IgD-negative memory B cell (primary cell): ENCODE measurements around the gene GPR31. TPM values are rescaled to one million over a fixed set of nuclear protein-coding genes. Genes with fewer than 3 reads are reported as not detected.
"Not testable (repeated sequence)": the region's sequence is repeated elsewhere in the genome, so short reads cannot be mapped to it uniquely, and the experiment has no call there.

Source experiments
- H3K27ac Mint-ChIP-seq, 3 donors: one replicate each; pipeline ENCODE4 v1.8.0; 2020 to 2022; ENCODE audit warnings: mild to moderate bottlenecking in 3 of 3, mixed read lengths in 3 of 3, moderate library complexity in 1 of 3
- H3K27me3 Mint-ChIP-seq: one replicate; pipeline ENCODE4 v1.8.0; 2021; ENCODE audit warnings: mixed read lengths
- H3K36me3 Mint-ChIP-seq: one replicate; pipeline ENCODE4 v1.8.0; 2020; ENCODE audit warnings: mild to moderate bottlenecking, mixed read lengths
- H3K4me1 Mint-ChIP-seq, 3 donors: one replicate each; pipeline ENCODE4 v1.8.0; 2020 to 2022; ENCODE audit warnings: mixed read lengths in 3 of 3, mild to moderate bottlenecking in 1 of 3
- H3K4me3 Mint-ChIP-seq, 4 donors: one replicate each; pipeline ENCODE4 v1.8.0; 2020 to 2022; ENCODE audit warnings: mild to moderate bottlenecking in 4 of 4, mixed read lengths in 4 of 4, moderate library complexity in 3 of 4
- H3K9me3 Mint-ChIP-seq, 3 donors: one replicate each; pipeline ENCODE4 v1.8.0; 2020 to 2021; ENCODE audit warnings: mixed read lengths in 3 of 3, mild to moderate bottlenecking in 1 of 3
- polyA plus RNA-seq: library from polyadenylated mRNA; unstranded; fragments of 300-500 nt; fragmentation: Illumina TruSeq; gene quantifications from one replicate; pipeline ENCODE4 v1.2.3, GENCODE V29; 2021

Gene GPR31
- polyA plus RNA-seq, 1 donor from 2014 or later = not detected

GRCh38 chr6:167178896-167179655, 21.3 kb upstream of the GPR31 start:
- not testable (repeated sequence) for H3K27ac Mint-ChIP-seq, H3K9me3 Mint-ChIP-seq, H3K36me3 Mint-ChIP-seq, H3K4me1 Mint-ChIP-seq, H3K4me3 Mint-ChIP-seq, H3K27me3 Mint-ChIP-seq

DNA sequence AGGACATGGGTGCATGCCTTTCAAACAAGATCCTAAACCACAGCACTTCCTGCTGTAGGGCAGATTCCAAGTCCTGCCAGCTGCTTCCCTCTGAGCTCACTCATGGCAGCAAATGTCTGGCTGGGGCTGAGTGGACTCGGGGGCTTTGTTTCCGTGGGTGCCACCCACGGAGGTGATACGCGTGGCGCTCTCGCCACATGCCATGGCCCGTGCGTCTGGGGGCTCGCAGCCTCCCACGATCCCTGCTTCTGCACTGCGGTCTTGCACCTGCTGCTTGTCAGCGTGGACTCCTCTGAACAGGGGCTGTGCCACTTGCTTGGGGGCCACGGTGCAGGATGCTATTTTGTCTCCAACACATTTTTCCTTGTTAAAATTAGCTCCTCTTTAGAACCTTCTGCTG, 19.5 kb upstream of the GPR31 start:
- not testable (repeated sequence) for H3K27ac Mint-ChIP-seq, H3K4me1 Mint-ChIP-seq, H3K9me3 Mint-ChIP-seq, H3K4me3 Mint-ChIP-seq, H3K36me3 Mint-ChIP-seq
- H3K27me3 Mint-ChIP-seq = peaks cover 11% of the 10 kb centered on the region

DNA sequence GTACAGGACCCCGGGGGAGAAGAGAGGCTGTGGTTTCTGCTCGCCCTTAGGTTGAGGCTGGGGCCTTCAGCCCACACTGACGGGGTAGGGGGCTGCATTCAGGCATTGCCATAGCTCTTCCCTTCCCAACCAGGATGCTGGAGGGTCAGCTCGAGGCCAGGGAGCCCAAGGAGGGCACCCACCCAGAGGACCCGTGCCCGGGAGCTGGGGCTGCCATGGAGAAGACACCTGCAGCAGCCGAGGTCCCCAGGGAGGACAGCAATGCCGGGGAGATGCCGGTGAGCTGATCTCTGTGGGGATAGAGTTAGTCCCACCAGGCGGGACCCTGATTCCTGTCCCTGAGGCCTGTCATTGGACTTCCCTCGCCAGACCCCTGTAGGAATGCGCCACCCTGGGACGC, 14.2 kb upstream of the GPR31 start:
- H3K27me3 Mint-ChIP-seq = peaks cover 10% of the 10 kb centered on the region

GRCh38 chr6:167171300-167171699, 13.5 kb upstream of the GPR31 start:
- Mint-ChIP-seq H3K27me3 (peaks cover 10% of the 10 kb centered on the region), H3K27ac (peak overlapping the region in 2 of 3 donors; percentile 14 to 18)
- not testable (repeated sequence) for H3K4me3 Mint-ChIP-seq, H3K9me3 Mint-ChIP-seq, H3K36me3 Mint-ChIP-seq, H3K4me1 Mint-ChIP-seq

More for the DNA sequence above, 14.2 kb upstream of the GPR31 start:
- not testable (repeated sequence) for H3K4me1 Mint-ChIP-seq, H3K9me3 Mint-ChIP-seq, H3K36me3 Mint-ChIP-seq, H3K27ac Mint-ChIP-seq, H3K4me3 Mint-ChIP-seq

GRCh38 chr6:167169867-167170266, 12.1 kb upstream of the GPR31 start:
- H3K4me3 Mint-ChIP-seq = peak overlapping the region in 1 of 4 donors; percentile 73
- H3K9me3 Mint-ChIP-seq, H3K4me1 Mint-ChIP-seq, H3K36me3 Mint-ChIP-seq: not testable (repeated sequence)
- peaks cover 10% of the 10 kb centered on the region for H3K27me3 Mint-ChIP-seq
- peak overlapping the region in 2 of 3 donors; percentile 61 to 98 for H3K27ac Mint-ChIP-seq

GRCh38 chr6:167168296-167168695, 10.5 kb upstream of the GPR31 start:
- H3K4me1 Mint-ChIP-seq, H3K9me3 Mint-ChIP-seq, H3K27ac Mint-ChIP-seq, H3K4me3 Mint-ChIP-seq, H3K36me3 Mint-ChIP-seq: not testable (repeated sequence)
- H3K27me3 Mint-ChIP-seq = peaks cover 10% of the 10 kb centered on the region

DNA sequence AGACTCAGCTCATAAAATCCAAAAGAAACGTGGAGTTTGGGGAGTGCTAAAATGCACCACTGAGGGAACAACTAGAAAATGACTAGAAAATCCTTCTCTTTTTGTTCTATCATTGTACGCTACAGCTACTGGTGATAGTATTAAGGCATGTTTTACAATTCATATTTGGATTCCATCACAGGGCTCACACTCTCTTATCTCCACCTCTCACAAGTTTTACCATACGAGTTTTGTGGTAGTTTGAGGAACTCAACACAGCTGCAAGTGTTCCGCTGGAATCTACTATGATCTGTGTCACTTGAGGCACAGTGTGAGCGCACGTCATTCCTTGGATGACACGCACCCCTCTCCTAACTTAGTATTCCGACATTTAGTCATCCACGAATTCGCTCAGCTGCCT, 9.9 kb upstream of the GPR31 start:
- not testable (repeated sequence) for H3K9me3 Mint-ChIP-seq, H3K4me3 Mint-ChIP-seq, H3K4me1 Mint-ChIP-seq, H3K27ac Mint-ChIP-seq, H3K27me3 Mint-ChIP-seq, H3K36me3 Mint-ChIP-seq

DNA sequence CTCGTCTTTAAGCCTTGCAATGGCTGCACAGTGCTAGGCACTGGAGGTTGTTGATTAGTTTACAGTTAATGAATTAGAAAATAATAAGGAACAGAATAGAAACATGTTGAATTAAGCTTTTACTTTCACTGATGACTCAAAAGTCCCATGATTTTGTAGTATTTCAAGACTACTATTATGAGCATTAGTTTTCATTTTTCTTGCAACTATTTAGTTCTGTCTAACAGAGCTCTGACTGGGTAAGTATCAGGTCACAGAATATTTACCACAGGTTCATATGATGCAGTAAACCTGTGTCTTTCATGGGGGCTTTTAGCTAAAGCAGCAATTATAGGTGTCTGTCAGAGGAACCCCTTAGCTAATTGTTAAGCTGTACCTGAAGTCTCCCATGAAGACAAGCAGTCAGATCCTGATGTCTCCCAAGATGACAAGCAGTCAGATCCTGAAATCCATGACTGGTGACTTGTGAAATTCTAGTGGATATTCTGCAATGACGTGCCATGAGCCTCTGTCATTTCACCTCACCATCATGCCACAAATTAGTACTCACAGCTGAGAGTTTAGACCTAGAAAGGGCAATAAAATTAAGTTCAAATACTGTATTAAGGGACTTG, 8.2 kb upstream of the GPR31 start:
- Mint-ChIP-seq H3K27me3 (peaks cover 3% of the 10 kb centered on the region), H3K4me1 (peaks cover 4% of the 10 kb centered on the region in 3 donors), H3K9me3 (peaks cover 0 to 2% (median 0%) of the 10 kb centered on the region in 3 donors), H3K4me3 (no peak overlapping the region), H3K27ac (no peak overlapping the region), H3K36me3 (no peaks in the 10 kb centered on the region)

DNA sequence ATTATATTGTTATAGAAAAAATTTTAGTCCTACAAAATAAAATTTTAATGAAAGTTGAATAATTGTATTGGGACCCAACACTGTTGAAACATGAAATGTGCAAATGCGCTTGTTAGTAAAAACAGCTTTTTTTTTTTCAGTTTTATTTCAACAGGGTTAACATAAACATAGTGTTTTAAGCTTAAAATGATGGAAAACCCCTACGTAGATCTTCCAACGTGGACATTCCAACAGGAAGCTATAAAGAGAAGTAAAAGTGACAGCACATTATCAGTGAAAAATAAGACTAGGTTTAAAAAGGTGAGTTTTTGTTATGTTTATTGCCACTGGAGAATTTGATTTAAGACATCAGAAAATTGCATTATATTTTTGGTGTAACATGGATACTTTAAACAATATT, 6.5 kb upstream of the GPR31 start:
- no peaks in the 10 kb centered on the region for H3K36me3 Mint-ChIP-seq
- no peaks in the 10 kb centered on the region for H3K27me3 Mint-ChIP-seq
- no peak overlapping the region for H3K4me3 Mint-ChIP-seq
- peak overlapping the region in 1 of 3 donors; percentile 10 for H3K27ac Mint-ChIP-seq
- H3K4me1 Mint-ChIP-seq = peaks cover 0 to 1% (median 1%) of the 10 kb centered on the region in 3 donors
- no peaks in the 10 kb centered on the region for H3K9me3 Mint-ChIP-seq

DNA sequence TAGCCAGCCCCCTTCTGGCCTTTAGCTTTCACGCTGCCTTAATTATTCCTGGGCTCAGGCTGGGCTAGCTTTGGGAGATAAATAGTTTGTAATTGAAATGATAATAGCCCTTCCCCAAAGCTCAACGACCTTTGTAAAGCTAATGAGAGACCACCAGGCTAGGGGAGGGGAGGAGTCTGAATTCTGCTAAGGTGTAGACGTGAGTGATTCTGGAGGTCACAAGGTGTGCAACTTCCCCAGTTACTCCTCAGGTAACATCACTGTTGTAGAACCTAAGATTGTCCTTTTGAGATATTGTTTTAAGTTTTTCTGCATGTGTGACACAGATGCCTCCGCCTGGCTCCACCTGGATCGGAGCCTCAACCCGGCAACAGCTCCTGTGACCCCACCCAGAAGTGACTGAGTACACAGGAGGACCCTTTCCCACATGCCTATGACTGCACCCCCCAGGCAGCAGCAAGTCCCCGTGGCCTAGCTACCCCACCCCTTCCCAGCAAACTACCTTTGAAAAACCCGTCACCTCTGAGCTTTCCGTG, 5.8 kb upstream of the GPR31 start:
- H3K27ac Mint-ChIP-seq = no peak overlapping the region
- H3K9me3 Mint-ChIP-seq = no peaks in the 10 kb centered on the region
- H3K36me3 Mint-ChIP-seq = no peaks in the 10 kb centered on the region
- peaks cover 0 to 3% (median 1%) of the 10 kb centered on the region in 3 donors for H3K4me1 Mint-ChIP-seq
- no peaks in the 10 kb centered on the region for H3K27me3 Mint-ChIP-seq
- no peak overlapping the region for H3K4me3 Mint-ChIP-seq

DNA sequence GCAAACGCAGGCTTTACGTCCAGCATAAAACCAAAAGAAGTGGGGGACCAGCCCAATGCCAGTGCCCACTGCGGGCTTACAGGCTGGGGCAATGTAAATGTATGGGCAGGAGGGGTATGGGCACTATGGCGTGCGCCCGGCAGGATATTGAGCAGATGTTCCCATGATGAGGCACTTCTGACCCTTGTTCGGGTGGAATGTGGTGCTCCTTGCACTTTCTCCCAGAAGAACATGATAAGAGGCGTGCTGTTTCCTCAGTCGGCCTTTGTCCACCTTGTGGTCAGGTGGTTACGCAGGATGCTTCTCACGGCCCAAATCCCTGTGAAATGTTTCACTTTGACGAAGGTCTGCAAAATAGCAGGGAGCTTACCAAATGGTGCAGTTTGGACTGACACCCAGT, 4.8 kb upstream of the GPR31 start:
- no peak overlapping the region for H3K4me3 Mint-ChIP-seq
- no peaks in the 10 kb centered on the region for H3K9me3 Mint-ChIP-seq
- no peak overlapping the region for H3K27ac Mint-ChIP-seq
- no peaks in the 10 kb centered on the region for H3K27me3 Mint-ChIP-seq
- H3K36me3 Mint-ChIP-seq = no peaks in the 10 kb centered on the region
- peaks cover 6 to 11% (median 10%) of the 10 kb centered on the region in 3 donors for H3K4me1 Mint-ChIP-seq

DNA sequence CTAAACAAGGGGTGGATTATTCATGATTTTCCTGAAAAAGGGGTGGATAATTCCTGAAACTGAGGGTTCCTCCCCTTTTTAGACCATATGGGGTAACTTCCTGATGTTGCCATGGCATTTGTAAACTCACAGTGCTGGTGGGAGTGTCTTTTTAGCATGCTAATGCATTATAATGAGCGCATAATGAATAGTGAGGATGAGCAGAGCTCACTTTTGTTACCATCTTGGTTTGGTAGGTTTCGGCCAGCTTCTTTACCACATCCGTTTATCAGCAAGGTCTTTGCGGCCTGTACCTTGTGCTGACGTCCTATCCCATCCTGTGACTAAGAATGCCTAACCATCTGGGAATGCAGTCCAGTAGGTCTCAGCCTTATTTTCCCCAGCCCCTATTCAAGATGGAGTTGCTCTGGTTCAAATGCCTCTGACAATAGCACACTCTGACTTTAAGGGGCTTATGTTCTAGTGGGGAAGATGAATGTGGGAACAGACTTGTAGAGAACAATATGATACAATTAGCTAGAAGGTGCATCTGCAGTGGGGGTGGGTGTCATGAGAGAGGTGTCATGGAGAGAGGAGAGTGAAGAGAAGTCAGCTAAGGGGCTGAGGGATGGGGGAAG, 4.2 kb upstream of the GPR31 start:
- H3K27me3 Mint-ChIP-seq = no peaks in the 10 kb centered on the region
- peaks cover 6 to 11% (median 10%) of the 10 kb centered on the region in 3 donors for H3K4me1 Mint-ChIP-seq
- H3K9me3 Mint-ChIP-seq = no peaks in the 10 kb centered on the region
- H3K27ac Mint-ChIP-seq = no peak overlapping the region
- no peaks in the 10 kb centered on the region for H3K36me3 Mint-ChIP-seq
- H3K4me3 Mint-ChIP-seq = no peak overlapping the region

- Mint-ChIP-seq H3K4me1 (peaks cover 24 to 28% (median 25%) of the 10 kb centered on the region in 3 donors), H3K9me3 (no peaks in the 10 kb centered on the region), H3K36me3 (no peaks in the 10 kb centered on the region), H3K27ac (peak overlapping the region in 2 of 3 donors; percentile 16 to 20), H3K27me3 (no peaks in the 10 kb centered on the region), H3K4me3 (peak overlapping the region in 1 of 4 donors; percentile 49)
Observed at GRCh38 chr6:167157414-167157813, 366 bp downstream of the GPR31 start.

- no peaks in the 10 kb centered on the region for H3K36me3 Mint-ChIP-seq
Observed at GRCh38 chr6:167154895-167155294, 2.9 kb downstream of the GPR31 start.

GRCh38 chr6:167154291-167154690, 3.5 kb downstream of the GPR31 start:
- H3K4me1 Mint-ChIP-seq = peaks cover 33 to 48% (median 43%) of the 10 kb centered on the region in 3 donors
- H3K4me3 Mint-ChIP-seq = peak overlapping the region; percentile 75 to 96 (median 86)
- H3K27ac Mint-ChIP-seq = peak overlapping the region; percentile 84 to 96 (median 96)
- no peaks in the 10 kb centered on the region for H3K9me3 Mint-ChIP-seq
- H3K27me3 Mint-ChIP-seq = no peaks in the 10 kb centered on the region
- H3K36me3 Mint-ChIP-seq = peaks cover 1% of the 10 kb centered on the region

More at GRCh38 chr6:167154895-167155294, 2.9 kb downstream of the GPR31 start:
- Mint-ChIP-seq H3K27me3 (no peaks in the 10 kb centered on the region), H3K4me3 (no peak overlapping the region), H3K9me3 (no peaks in the 10 kb centered on the region), H3K27ac (no peak overlapping the region), H3K4me1 (peaks cover 33 to 48% (median 41%) of the 10 kb centered on the region in 3 donors)
